ENCODE measurements around the gene MYO5C. TPM values are rescaled to one million over a fixed set of nuclear protein-coding genes. Genes with fewer than 3 reads are reported as not detected.
A peak's percentile ranks its signal among the peaks of the same experiment; 100 is the strongest.

Gene MYO5C
- total and polyA plus RNA-seq, 2 donors (not counting 1 experiment from before 2014, with no cell fraction given) = under 0.01 to 0.07 TPM

GRCh38 chr15:52148403-52148802, 147.2 kb downstream of the MYO5C start:
- Histone ChIP-seq H4K20me1 (ENCODE audit: control insufficient read depth, extremely low read depth, insufficient read depth, low read length) (no peaks in the 10 kb centered on the region), H3K27me3 (ENCODE audit: control insufficient read depth, insufficient read depth, low read length) (no peaks in the 10 kb centered on the region), H2AFZ (ENCODE audit: low read length) (no peak overlapping the region), H3K27ac (ENCODE audit: insufficient read depth, low read length) (no peak overlapping the region), H3K4me2 (ENCODE audit: extremely low read depth, insufficient read depth, low read length) (no peak overlapping the region), H3K9me3 (ENCODE audit: control insufficient read depth, insufficient read depth, low read depth, low read length) (no peaks in the 10 kb centered on the region), H3K36me3 (ENCODE audit: control insufficient read depth, insufficient read depth, low read length) (no peaks in the 10 kb centered on the region), H3K4me3 (replicated peaks in 1 of 4; ENCODE audit: control extremely low read depth in 1 of 4, insufficient read depth in 1 of 4, low read depth in 3 of 4, low read length in 4 of 4) (no peak overlapping the region), H3K4me1 (ENCODE audit: control insufficient read depth, extremely low read depth, insufficient read depth, low read length) (peaks cover 8% of the 10 kb centered on the region), H3K79me2 (ENCODE audit: control insufficient read depth, insufficient read depth, low read length) (no peaks in the 10 kb centered on the region), H3K9ac (ENCODE audit: insufficient read depth, low read length) (no peak overlapping the region)
- peak in 1 of 2 donors; percentile 19 for DNase-seq (ENCODE audit: low read depth in 2 of 2)
- TF ChIP-seq EZH2 (IDR thresholded peaks at IDR 0.05; ENCODE audit: low read length, missing control alignments) = no peak
- TF ChIP-seq CTCF (conservative IDR thresholded peaks at IDR 0.05 in 1 of 2, IDR thresholded peaks at IDR 0.05 in 1 of 2; ENCODE audit: low read depth in 1 of 2, low read length in 2 of 2) = no peak

GRCh38 chr15:52146776-52147175, 148.8 kb downstream of the MYO5C start:
- Histone ChIP-seq H3K79me2 (ENCODE audit: control insufficient read depth, insufficient read depth, low read length) (no peaks in the 10 kb centered on the region), H3K9ac (ENCODE audit: insufficient read depth, low read length) (no peak overlapping the region), H3K27ac (ENCODE audit: insufficient read depth, low read length) (no peak overlapping the region), H3K4me2 (ENCODE audit: extremely low read depth, insufficient read depth, low read length) (no peak overlapping the region), H3K27me3 (ENCODE audit: control insufficient read depth, insufficient read depth, low read length) (no peaks in the 10 kb centered on the region), H2AFZ (ENCODE audit: low read length) (no peak overlapping the region), H3K4me1 (ENCODE audit: control insufficient read depth, extremely low read depth, insufficient read depth, low read length) (peaks cover 8% of the 10 kb centered on the region), H3K36me3 (ENCODE audit: control insufficient read depth, insufficient read depth, low read length) (no peaks in the 10 kb centered on the region), H4K20me1 (ENCODE audit: control insufficient read depth, extremely low read depth, insufficient read depth, low read length) (no peaks in the 10 kb centered on the region), H3K9me3 (ENCODE audit: control insufficient read depth, insufficient read depth, low read depth, low read length) (no peaks in the 10 kb centered on the region), H3K4me3 (replicated peaks in 1 of 4; ENCODE audit: control extremely low read depth in 1 of 4, insufficient read depth in 1 of 4, low read depth in 3 of 4, low read length in 4 of 4) (no peak overlapping the region)
- TF ChIP-seq CTCF (conservative IDR thresholded peaks at IDR 0.05 in 1 of 2, IDR thresholded peaks at IDR 0.05 in 1 of 2; ENCODE audit: low read depth in 1 of 2, low read length in 2 of 2) (no peak), EZH2 (IDR thresholded peaks at IDR 0.05; ENCODE audit: low read length, missing control alignments) (no peak)
- peak; percentile 58 to 59 for DNase-seq (ENCODE audit: low read depth in 2 of 2)

- TF ChIP-seq CTCF (conservative IDR thresholded peaks at IDR 0.05 in 1 of 2, IDR thresholded peaks at IDR 0.05 in 1 of 2; ENCODE audit: low read depth in 1 of 2, low read length in 2 of 2) (no peak), EZH2 (IDR thresholded peaks at IDR 0.05; ENCODE audit: low read length, missing control alignments) (no peak)
Measured at GRCh38 chr15:52146261-52146660, 149.3 kb downstream of the MYO5C start.

More at GRCh38 chr15:52146261-52146660, 149.3 kb downstream of the MYO5C start:
- Histone ChIP-seq H3K27me3 (ENCODE audit: control insufficient read depth, insufficient read depth, low read length) (no peaks in the 10 kb centered on the region), H3K9me3 (ENCODE audit: control insufficient read depth, insufficient read depth, low read depth, low read length) (no peaks in the 10 kb centered on the region), H3K9ac (ENCODE audit: insufficient read depth, low read length) (no peak overlapping the region), H3K79me2 (ENCODE audit: control insufficient read depth, insufficient read depth, low read length) (no peaks in the 10 kb centered on the region), H3K4me3 (replicated peaks in 1 of 4; ENCODE audit: control extremely low read depth in 1 of 4, insufficient read depth in 1 of 4, low read depth in 3 of 4, low read length in 4 of 4) (no peak overlapping the region), H3K4me2 (ENCODE audit: extremely low read depth, insufficient read depth, low read length) (no peak overlapping the region), H2AFZ (ENCODE audit: low read length) (no peak overlapping the region), H3K36me3 (ENCODE audit: control insufficient read depth, insufficient read depth, low read length) (no peaks in the 10 kb centered on the region), H4K20me1 (ENCODE audit: control insufficient read depth, extremely low read depth, insufficient read depth, low read length) (no peaks in the 10 kb centered on the region), H3K27ac (ENCODE audit: insufficient read depth, low read length) (no peak overlapping the region), H3K4me1 (ENCODE audit: control insufficient read depth, extremely low read depth, insufficient read depth, low read length) (peaks cover 8% of the 10 kb centered on the region)
- DNase-seq (ENCODE audit: low read depth in 2 of 2) = no peak
